DOHH2 (cell line): Measurements from ENCODE around the gene SF3B2.
"Not testable (repeated sequence)": the region's sequence is repeated elsewhere in the genome, so short reads cannot be mapped to it uniquely, and the experiment has no call there.

Experiments used
- CTCF ChIP-seq: fragments of 200-600 bp; sonication (generic); IDR thresholded peaks from one replicate; pipeline ENCODE4 v1.5.1; 2014; ENCODE audit warnings: antibody characterized with exemption, mild to moderate bottlenecking, low read depth, low read length; ENCODE audit not compliant: poor library complexity, severe bottlenecking
- EZH2phosphoT487 ChIP-seq: fragments of 200-600 bp; sonication (generic); IDR thresholded peaks from 2 replicates; pipeline ENCODE4 v1.6.1; 2017; ENCODE audit warnings: borderline replicate concordance, mild to moderate bottlenecking, antibody characterized with exemption, low read length, moderate library complexity, mixed read lengths

DNA sequence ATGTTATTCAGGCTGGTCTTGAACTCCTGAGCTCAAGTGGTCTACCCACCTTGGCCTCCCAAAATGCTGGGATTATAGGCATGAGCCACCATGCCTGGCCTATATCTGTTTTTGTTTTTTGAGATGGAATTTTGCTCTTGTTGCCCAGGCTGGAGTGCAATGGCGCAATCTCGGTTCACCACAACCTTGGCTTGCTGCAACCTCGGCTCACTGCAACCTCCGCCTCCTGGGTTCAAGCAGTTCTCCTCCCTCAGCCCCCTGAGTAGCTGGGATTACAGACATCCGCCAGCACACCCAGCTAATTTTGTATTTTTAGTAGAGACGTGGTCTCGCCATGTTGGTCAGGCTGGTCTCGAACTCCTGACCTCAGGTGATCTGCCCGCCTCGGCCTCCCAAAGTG lies 47.6 kb downstream of the SF3B2 start:
- TF ChIP-seq CTCF, EZH2phosphoT487: not testable (repeated sequence)
